GM10266 (cell line): ENCODE data around the gene TCF25.
"Not testable (repeated sequence)": the region's sequence is repeated elsewhere in the genome, so short reads cannot be mapped to it uniquely, and the experiment has no call there.

Source experiments
- DNase-seq: peaks from one replicate; pipeline ENCODE4 v3.0.0; 2012; ENCODE audit errors: extremely low spot score
- TF ChIP-seq, protein P1 (sequence below): IDR thresholded peaks from 2 replicates; pipeline ENCODE4 v1.5.1; 2012; ENCODE audit warnings: mild to moderate bottlenecking, low read depth; ENCODE audit not compliant: control insufficient read depth, insufficient read depth; ENCODE audit errors: missing control alignments

TCF25 gene

DNA sequence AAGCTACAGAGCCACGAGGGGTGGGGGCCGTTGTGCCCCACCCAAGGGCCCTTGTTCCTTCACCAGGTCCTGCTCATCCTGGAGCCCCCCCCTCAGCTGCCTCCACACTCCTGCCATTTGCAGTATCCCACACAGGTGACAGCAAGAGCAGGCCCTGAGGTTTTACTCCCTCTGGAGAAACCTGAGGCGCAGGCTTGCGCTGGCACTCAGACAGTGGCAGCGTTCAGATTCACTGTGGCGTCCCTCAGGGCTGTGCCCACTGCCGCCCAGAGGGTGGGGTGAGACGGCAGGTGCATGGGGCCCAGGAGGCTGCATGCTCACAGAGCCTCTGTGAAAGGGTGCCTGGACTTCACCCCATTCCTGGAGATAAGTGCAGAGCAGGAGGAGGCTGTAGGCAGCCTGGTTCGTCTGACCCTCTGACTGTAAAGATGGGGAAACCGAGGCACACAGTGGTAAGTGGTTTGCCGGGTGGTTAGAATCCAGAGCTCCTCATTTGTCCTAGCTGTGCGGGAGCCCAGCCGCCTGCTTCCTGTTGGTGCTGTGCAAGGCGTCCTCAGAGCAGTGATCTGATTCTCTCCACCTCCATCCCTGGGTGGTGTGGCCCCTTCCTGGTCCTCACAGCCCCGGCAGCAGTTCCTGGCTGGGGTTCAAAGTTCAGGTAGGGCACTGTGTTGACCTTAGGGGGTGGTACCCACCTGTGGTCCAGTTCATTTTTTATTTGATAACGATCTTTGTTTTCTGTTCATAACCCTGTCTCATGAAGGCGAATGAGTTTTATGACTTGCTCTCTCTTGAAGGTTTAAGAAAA, 43.6 kb upstream of the TCF25 start:
- TF ChIP-seq, protein P1, sequence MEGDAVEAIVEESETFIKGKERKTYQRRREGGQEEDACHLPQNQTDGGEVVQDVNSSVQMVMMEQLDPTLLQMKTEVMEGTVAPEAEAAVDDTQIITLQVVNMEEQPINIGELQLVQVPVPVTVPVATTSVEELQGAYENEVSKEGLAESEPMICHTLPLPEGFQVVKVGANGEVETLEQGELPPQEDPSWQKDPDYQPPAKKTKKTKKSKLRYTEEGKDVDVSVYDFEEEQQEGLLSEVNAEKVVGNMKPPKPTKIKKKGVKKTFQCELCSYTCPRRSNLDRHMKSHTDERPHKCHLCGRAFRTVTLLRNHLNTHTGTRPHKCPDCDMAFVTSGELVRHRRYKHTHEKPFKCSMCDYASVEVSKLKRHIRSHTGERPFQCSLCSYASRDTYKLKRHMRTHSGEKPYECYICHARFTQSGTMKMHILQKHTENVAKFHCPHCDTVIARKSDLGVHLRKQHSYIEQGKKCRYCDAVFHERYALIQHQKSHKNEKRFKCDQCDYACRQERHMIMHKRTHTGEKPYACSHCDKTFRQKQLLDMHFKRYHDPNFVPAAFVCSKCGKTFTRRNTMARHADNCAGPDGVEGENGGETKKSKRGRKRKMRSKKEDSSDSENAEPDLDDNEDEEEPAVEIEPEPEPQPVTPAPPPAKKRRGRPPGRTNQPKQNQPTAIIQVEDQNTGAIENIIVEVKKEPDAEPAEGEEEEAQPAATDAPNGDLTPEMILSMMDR, result no peak

DNA sequence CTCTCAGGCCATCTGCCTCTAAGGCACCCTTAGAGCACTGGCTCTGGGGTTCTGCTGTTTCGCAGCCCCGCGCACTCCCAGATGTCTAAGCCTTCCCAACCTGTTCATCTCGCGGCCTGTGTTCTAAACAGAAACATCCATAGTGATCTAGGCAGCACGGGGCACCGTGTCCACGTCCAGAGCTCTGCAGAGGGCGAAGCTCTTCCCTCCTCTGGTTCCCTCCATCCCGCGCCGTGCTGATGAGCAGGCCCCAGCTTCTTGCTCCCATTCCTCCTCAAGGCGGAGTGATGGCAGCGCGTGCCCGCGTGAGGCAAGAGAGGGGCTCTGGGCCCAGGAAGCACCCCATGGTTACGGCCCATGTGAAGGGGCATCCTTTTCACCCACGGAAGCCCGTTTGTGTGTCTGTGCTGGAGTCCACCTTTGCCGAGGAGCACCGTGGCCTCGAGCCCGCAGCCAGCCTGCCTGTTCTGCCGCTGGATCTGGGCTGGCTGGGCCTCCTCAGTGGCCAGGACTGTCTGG, 41.5 kb upstream of the TCF25 start:
- TF ChIP-seq, protein P1, result no peak
- DNase-seq, result no peak

More for the DNA sequence above, 43.6 kb upstream of the TCF25 start:
- DNase-seq, result no peak

DNA sequence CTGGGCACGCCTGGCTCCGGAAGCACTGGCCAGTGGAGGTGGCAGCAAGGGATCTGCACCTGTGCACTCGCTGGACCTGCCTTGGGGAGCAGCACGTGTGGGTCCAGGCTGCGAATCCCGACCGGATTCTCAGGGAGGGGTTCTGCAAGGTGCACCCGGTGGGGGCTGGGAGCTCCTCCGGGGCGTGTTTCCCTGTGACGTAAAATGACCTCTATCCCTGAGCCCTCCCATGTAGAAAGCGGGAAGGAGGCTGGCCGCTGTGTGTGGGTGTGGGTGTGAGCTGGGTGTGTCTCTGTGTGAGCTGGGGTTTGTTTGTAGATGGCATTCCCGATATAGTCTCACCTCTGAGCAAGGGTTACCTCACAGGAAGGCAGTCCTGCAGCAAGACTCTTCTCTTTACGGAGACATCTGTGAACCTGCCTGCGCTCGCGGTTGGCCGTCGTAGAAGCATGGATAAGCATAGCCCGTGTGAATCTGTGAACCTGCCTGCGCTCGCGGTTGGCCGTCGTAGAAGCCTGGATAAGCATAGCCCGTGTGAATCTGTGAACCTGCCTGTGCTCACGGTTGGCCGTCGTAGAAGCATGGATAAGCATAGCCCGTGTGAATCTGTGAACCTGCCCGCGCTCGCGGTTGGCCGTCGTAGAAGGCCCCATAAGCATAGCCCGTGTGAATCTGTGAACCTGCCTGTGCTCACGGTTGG, 39.6 kb upstream of the TCF25 start:
- DNase-seq, result not testable (repeated sequence)

DNA sequence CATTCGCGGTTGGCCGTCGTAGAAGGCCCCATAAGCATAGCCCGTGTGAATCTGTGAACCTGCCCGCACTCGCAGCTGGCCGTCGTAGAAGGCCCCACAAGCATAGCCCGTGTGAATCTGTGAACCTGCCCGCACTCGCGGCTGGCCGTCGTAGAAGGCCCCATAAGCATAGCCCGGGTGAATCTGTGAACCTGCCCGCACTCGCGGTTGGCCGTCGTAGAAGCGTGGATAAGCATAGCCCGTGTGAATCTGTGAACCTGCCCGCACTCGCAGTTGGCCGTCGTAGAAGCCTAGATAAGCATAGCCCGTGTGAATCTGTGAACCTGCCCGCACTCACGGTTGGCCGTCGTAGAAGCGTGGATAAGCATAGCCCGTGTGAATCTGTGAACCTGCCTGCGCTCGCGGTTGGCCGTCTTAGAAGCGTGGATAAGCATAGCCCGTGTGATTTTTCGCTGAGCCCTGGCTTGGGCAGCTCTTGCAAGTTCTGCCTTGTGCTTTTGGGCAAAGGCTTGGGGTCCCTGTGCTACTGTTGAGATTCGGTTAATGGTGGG, 38.5 kb upstream of the TCF25 start:
- DNase-seq, result not testable (repeated sequence)

DNA sequence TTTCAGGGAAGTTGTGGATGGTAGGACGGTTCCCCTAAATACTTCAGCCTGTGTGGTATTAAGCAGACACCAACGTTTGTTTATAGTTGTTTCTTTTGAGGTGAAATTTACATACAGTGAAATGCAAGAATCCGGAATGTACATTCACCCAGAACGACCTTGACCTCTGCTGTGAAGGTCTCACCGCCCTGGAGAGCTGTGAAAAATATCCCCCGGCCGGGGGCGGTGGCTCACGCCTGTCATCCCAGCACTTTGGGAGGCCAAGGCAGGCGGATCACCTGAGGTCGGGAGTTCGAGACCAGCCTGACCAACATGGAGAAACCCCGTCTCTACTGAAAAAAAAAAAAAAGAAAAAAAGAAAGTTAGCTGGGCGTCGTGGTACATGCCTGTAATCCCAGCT, 36.9 kb upstream of the TCF25 start:
- DNase-seq, result not testable (repeated sequence)

DNA sequence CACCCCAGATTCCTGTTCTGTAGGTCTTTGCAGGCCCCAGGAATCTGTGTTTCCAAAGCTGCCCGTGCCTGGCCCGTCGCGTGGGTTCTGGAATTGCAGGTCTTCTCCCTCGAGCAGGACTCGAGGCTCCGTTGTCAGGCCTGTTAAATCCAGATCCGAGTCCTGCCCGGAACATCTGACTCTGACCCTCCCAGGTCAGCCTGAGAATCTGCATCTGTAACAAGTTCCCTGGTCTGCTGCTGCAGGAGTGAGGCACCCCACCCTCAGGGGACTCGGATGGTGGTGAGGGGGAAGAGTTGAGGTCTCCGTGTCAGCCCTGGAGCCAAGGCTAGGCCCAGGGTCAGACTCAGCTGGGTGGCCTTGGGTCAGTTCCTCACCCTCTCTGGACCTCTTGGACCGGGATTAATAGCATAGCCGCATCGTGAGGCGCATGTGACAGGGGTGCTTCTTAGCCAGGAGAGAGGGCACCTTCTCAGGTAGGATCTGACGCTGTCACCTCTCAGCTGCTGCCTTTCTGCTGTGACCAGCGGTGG, 36.3 kb upstream of the TCF25 start:
- TF ChIP-seq, protein P1, result no peak
- DNase-seq, result no peak

DNA sequence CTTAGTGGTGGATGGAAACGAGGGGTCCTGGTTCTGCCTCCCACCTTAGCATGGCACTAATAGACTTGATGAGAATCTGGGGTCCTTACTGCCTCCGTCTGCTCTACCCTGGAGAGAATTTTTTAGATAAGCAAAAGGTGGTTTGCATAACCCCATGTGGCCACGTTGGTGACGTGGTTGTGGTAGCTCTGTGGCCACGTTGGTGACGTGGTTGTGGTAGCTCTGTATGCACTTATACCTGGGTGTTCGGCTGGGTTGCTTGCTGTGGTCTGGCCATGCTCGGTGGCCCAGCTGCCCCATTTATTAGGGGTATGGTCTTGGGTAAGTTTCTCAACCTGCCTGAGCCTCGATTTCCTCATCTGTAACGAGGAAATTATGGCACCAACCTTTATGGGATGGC, 32.1 kb upstream of the TCF25 start:
- TF ChIP-seq, protein P1, result no peak
- peak; percentile 63 for DNase-seq

DNA sequence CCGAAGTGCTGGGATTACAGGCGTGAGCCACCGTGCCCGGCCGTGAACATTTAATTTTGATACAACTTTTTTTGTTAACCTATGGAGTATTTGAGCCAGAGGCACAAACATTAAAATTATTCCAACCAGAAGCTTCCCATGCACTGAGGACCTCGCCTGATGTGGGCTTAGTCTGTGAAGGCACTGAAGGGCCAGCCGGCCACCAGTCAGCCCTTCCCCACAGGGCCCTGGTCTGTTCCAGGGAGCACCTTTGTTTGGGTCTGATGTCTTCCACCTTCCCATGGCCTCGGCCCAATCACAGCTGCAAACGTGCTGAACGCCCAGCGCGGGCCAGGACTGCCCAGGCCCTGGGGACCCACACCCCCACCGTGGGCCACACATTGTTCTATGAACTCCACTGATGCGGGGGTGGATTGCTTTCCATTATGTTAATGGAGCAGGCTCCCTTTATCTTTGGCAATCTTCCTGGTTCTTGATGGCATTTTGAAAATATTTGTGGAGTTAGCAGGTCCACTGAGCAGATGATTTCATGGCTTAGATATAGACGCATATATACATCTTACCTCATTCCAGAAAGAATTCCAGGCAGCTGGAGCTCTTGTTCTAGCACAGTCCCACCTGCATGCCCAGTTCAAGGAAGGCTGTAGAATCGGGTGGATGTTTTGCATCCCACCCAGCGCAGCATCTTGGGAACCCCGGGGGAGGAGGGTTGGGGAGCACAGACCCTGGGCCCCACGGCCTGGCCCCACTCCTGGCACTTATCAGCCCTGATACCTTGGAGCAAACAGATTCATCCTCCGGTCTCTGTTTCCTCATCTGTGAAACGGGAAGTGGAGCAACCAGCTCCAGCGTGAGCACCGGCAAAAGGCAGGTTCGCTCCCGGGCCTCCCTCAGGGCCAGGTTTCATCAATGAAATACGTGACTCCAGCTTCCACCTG, 30.7 kb upstream of the TCF25 start:
- DNase-seq, result no peak
- TF ChIP-seq, protein P1, result no peak
